Cardiac fibroblast (primary cell): ENCODE measurements around the gene TRPM3.

Source experiments
- DNase-seq, 2 donors: peaks; one replicate each; pipeline versions ENCODE4 v3.0.0 to v3.0.0-alpha.2; 2010; ENCODE audit warnings: low read depth in 2 of 2
- H3K4me3 ChIP-seq, 2 donors: replicated peaks in 1 of 2; 1 replicate in 1 of 2; 2 replicates in 1 of 2; pipeline ENCODE4 v1.5.1; 2011; ENCODE audit warnings: low read depth in 2 of 2, low read length in 2 of 2, mild to moderate bottlenecking in 2 of 2, moderate library complexity in 1 of 2
- TF ChIP-seq, protein P1 (sequence below): IDR thresholded peaks from one replicate; pipeline ENCODE4 v1.5.1; 2011; ENCODE audit warnings: low read depth, mild to moderate bottlenecking, low read length, inconsistent platforms

The TRPM3 gene

DNA sequence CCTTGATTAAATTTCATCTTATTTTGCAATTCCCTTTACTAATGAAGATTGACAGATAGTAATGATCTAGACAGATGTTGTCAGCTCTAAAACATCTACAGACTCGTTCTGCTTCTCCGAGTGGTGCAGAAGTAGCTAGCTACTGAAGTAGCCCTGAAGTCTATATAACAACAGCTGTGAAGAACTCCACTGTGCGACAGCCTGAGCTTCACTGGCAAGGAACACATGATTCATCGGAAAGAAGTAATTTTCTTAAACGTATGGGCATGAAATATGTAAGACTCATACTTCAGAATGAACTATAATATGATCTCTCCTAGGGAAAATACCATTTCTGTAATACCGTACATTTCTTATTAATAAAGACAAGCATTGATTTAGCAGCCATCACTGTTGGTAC is 96.2 kb downstream of the TRPM3 start:
- TF ChIP-seq, protein P1, sequence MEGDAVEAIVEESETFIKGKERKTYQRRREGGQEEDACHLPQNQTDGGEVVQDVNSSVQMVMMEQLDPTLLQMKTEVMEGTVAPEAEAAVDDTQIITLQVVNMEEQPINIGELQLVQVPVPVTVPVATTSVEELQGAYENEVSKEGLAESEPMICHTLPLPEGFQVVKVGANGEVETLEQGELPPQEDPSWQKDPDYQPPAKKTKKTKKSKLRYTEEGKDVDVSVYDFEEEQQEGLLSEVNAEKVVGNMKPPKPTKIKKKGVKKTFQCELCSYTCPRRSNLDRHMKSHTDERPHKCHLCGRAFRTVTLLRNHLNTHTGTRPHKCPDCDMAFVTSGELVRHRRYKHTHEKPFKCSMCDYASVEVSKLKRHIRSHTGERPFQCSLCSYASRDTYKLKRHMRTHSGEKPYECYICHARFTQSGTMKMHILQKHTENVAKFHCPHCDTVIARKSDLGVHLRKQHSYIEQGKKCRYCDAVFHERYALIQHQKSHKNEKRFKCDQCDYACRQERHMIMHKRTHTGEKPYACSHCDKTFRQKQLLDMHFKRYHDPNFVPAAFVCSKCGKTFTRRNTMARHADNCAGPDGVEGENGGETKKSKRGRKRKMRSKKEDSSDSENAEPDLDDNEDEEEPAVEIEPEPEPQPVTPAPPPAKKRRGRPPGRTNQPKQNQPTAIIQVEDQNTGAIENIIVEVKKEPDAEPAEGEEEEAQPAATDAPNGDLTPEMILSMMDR, result no peak
- H3K4me3 ChIP-seq, result no peak overlapping the region
- no peak for DNase-seq

DNA sequence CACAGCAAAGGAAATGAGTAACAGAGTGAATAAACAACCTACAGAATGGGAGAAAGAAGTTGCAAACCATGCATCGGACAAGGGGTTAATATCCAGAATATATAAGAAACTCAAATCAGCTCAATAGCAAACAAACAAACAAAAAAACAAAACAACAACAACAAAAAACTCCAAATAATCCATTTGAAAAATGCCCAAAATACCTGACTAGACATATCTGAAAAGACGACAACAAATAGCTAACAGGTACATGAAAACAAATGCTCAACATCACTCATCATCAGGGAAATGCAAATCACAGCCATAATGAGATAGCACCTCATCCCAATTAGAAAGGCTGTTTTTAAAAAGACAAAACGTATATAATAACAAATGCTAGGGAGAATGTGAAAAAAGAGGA is 111.2 kb downstream of the TRPM3 start:
- TF ChIP-seq, protein P1, result no peak
- H3K4me3 ChIP-seq, result no peak overlapping the region
- DNase-seq, result no peak

DNA sequence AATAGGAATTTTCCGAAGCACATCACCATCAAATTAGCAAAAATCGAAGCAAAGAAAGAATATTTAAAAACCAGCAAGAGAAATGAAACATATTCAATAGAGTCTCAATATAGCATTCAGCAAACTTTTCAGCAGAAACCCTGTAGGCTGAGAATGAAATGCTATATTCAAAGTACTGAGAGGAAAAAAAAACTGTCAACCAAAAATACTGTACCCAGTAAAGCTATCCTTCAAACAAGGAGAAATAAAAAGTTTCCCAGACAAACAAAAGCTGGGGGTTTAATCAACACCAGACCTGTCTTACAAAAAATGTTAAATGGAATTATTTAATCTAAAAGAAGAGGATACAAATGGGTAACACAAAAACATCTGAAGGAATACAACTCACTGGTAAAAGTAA is 116.0 kb downstream of the TRPM3 start:
- no peak for DNase-seq
- no peak overlapping the region for H3K4me3 ChIP-seq
- TF ChIP-seq, protein P1, result no peak

DNA sequence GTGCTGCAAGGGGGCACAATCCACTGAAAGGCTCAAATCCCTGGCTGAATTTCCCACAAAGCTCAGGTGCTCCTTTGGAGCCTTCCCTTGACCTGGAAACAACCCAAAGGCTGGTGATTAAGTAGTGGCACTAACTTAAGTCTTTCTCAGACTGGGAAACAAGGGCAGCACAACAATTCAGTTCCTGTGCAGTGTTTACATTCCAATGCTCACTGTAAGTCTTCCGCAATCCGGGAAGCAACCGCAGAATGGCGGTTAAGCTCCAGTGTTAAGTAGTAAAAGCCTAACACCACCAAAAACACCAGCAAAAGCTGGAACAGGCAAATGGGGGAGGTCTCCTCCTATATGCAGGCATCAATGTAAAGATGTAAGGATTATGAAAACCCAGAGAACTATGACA is 117.2 kb downstream of the TRPM3 start:
- no peak overlapping the region for H3K4me3 ChIP-seq
- DNase-seq, result no peak
- TF ChIP-seq, protein P1, result no peak

GRCh38 chr9:71003346-71003745 is 118.1 kb downstream of the TRPM3 start:
- DNase-seq, result no peak
- TF ChIP-seq, protein P1, result no peak
- no peak overlapping the region for H3K4me3 ChIP-seq

- TF ChIP-seq, protein P1, result peak; percentile 63
- H3K4me3 ChIP-seq, result no peak overlapping the region
- peak; percentile 60 to 65 for DNase-seq
Measured at GRCh38 chr9:71001780-71002386, 119.5 kb downstream of the TRPM3 start.

DNA sequence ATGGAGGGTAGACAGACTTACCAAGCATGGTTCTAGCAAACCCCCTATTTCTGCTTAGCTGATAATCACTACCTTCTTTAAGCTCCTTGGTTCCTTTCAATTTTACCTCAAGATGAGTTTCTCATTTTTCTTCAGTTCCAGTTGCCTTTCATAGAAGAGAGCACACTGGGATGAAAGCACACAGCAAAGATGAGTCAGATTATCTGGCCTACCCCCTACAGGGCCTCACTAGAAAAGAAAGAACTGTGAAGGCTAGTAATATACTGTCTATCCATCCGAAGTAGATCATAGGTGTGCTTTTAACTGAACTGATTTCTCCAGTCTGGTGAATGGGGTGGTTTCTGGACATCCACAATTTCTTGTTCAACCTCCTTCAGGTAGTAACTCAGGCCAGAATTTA is 122.5 kb downstream of the TRPM3 start:
- no peak overlapping the region for H3K4me3 ChIP-seq
- TF ChIP-seq, protein P1, result no peak
- DNase-seq, result peak in 1 of 2 donors; percentile 50
